ENCODE results near the gene CTNNBL1.

The CTNNBL1 gene

DNA sequence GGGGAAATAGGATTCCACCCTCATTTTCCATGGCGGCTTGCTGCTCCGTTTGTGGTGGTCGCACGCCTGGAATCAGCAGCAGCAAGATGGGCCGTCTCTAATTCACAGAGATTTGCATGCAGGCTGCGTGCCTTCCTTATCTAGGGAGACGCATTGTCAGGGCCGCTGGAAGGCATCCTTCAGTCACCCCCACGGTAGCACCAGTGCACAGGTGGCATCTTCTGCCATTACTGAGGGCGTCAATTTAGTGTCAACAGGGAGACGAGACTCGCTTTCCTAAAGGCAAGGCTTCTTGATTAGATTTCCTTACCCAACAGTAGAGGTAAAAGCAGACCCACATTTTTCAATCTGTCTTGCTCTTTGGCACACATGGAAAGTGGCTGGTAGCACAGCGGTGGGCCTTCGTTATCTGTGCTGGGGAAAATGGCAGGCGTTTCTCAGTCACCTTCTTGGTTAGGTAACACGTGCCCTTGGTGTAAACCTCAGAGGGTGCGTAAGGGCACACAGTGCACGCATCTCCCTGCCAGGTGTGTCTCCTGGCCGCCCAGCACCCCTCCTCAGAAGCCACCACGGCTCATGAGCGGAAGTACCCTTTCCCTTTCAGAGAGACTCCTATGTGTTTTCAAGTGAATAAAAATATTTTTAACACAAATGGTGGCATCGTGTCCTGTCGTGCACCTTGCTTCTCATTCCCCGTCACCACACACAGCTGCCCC, 181.8 kb downstream of the CTNNBL1 start:
- DNase-seq (ENCODE audit: low read depth, low spot score) = no peak
- Histone ChIP-seq H3K9ac (ENCODE audit: insufficient read length, low read depth) (no peak overlapping the region), H3K4me1 (ENCODE audit: insufficient read depth, insufficient read length) (peaks cover 6% of the 10 kb centered on the region), H3K9me3 (ENCODE audit: insufficient read depth, low read length) (no peaks in the 10 kb centered on the region), H3K4me3 (ENCODE audit: insufficient read length, low read depth) (no peak overlapping the region), H3K27me3 (ENCODE audit: insufficient read depth, insufficient read length) (no peaks in the 10 kb centered on the region), H3K36me3 (ENCODE audit: insufficient read depth, insufficient read length, low read length) (peaks cover 34% of the 10 kb centered on the region)
- TF ChIP-seq YY1 (IDR thresholded peaks at IDR 0.05; ENCODE audit: insufficient read depth, insufficient read length) = no peak
- no peak for TF ChIP-seq ZNF274 (IDR thresholded peaks at IDR 0.05; ENCODE audit: low read depth, low read length)

DNA sequence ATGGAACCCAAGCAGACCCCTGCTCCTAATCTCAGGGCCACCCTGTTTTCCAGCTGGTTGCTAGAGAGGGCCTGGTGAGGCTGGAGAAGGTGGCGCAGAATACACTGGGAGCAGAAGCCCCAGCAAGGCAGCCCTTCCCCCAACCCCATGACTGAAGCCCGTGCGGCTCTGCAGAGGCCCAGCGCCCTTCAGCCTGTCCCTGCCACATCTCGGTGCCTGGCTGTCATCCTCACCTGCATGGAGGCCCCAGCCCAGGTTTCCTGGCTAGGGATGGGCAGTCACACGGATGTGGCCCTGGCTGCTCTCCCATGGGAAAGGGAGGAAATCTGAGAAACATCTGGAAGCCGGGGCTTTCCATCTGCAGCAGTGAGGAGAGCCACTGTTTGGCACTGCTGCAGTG, 183.0 kb downstream of the CTNNBL1 start:
- TF ChIP-seq ZNF274 (IDR thresholded peaks at IDR 0.05; ENCODE audit: low read depth, low read length) (no peak), YY1 (IDR thresholded peaks at IDR 0.05; ENCODE audit: insufficient read depth, insufficient read length) (no peak), SUZ12 (IDR thresholded peaks at IDR 0.05; ENCODE audit: extremely low read depth, insufficient read depth, insufficient read length) (no peak)
- H3K9me3 ChIP-seq (ENCODE audit: insufficient read depth, low read length) = no peaks in the 10 kb centered on the region
- H3K4me1 ChIP-seq (ENCODE audit: insufficient read depth, insufficient read length) = peaks cover 6% of the 10 kb centered on the region
- H3K4me3 ChIP-seq (ENCODE audit: insufficient read length, low read depth) = no peak overlapping the region
- H3K9ac ChIP-seq (ENCODE audit: insufficient read length, low read depth) = no peak overlapping the region
- no peak for DNase-seq (ENCODE audit: low read depth, low spot score)
- H3K36me3 ChIP-seq (ENCODE audit: insufficient read depth, insufficient read length, low read length) = peaks cover 27% of the 10 kb centered on the region
- no peaks in the 10 kb centered on the region for H3K27me3 ChIP-seq (ENCODE audit: insufficient read depth, insufficient read length)

DNA sequence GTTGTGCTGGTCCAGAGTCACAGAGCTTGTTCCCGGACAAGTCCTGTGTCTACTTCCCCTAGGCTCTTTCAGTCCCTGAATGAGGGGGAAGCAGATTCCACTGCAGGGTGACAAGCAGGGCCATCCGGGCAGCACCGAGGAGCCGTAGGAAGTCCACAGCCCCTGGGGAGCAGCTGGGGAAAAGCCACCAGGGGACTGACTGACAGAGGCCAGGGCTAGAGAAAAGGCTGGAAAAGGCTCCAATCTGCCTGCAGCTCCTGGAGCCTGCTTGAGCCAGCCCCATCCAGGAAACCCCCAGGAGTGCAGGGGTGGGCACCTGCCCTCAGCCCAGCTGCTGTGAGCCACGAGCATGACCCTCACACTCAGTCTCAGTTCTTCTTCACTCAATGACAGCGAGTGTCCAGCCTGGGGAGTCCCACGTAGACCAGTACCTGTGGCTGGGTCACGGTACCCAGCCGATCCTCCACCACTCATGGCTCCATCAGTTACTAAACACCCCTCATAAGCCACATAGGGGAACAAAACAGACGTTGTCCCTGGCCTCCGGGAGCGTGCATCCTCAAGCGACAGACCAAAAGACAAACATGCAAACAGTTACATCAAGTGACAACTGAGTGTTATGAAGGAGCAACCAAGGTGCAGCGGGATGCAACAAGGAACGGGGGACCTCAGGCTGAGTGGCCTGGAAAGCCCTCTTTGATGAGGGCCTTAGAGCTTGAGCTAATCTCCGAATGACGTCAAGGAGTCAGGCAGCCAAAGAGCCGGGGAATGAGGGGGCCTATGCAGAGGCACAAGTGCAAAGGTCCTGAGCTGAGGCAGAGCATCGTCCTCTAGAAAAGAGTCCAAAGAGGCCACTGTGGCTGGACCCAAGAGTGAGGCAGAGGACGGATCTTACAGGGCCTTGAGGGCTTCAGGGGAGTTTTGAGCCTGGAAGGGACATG, 184.3 kb downstream of the CTNNBL1 start:
- Histone ChIP-seq H3K27me3 (ENCODE audit: insufficient read depth, insufficient read length) (no peaks in the 10 kb centered on the region), H3K4me3 (ENCODE audit: insufficient read length, low read depth) (no peak overlapping the region), H3K36me3 (ENCODE audit: insufficient read depth, insufficient read length, low read length) (peaks cover 18% of the 10 kb centered on the region), H3K9ac (ENCODE audit: insufficient read length, low read depth) (no peak overlapping the region), H3K4me1 (ENCODE audit: insufficient read depth, insufficient read length) (peaks cover 9% of the 10 kb centered on the region), H3K9me3 (ENCODE audit: insufficient read depth, low read length) (no peaks in the 10 kb centered on the region)
- DNase-seq (ENCODE audit: low read depth, low spot score) = no peak
- TF ChIP-seq SUZ12 (IDR thresholded peaks at IDR 0.05; ENCODE audit: extremely low read depth, insufficient read depth, insufficient read length) (no peak), YY1 (IDR thresholded peaks at IDR 0.05; ENCODE audit: insufficient read depth, insufficient read length) (no peak), ZNF274 (IDR thresholded peaks at IDR 0.05; ENCODE audit: low read depth, low read length) (no peak)

DNA sequence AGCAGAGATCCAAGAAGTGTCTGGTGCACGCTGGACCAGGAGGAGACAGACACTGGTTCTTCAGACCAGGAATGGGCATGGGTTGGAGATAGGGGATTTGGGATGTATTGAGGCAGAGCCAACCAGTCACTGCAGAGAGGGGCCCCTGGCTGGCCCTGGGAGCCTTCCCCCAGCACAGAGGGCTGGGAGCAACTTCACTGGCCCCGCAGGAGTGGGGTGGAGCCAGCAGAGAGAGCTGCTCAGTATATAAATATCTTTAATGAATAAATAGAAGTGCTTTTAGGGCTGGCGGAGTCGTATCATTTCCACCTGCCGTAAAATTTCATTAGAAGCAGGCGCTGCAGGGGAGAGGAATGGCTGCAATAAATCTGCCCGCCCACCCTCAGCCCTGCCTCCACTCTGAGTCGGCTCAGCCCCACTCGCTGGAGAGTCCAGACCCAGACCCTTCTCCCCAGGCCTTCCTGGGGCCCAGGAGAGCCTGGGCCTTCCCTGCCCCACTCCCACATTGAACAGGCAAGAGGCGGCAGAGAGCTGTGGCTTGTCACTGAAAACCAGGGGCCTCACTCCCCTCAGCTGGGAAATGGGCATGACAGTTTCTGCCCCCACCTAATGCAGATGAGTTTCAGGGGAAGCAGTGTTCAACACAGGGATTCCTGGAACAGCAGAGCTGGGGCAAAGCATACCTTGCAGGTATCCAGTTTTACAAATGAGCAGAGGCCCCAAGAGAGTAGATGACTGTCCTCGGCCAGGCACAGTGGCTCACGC, 185.2 kb downstream of the CTNNBL1 start:
- no peaks in the 10 kb centered on the region for H3K9me3 ChIP-seq (ENCODE audit: insufficient read depth, low read length)
- peaks cover 9% of the 10 kb centered on the region for H3K4me1 ChIP-seq (ENCODE audit: insufficient read depth, insufficient read length)
- TF ChIP-seq YY1 (IDR thresholded peaks at IDR 0.05; ENCODE audit: insufficient read depth, insufficient read length) = no peak
- TF ChIP-seq ZNF274 (IDR thresholded peaks at IDR 0.05; ENCODE audit: low read depth, low read length) = no peak
- no peak for TF ChIP-seq SUZ12 (IDR thresholded peaks at IDR 0.05; ENCODE audit: extremely low read depth, insufficient read depth, insufficient read length)
- H3K4me3 ChIP-seq (ENCODE audit: insufficient read length, low read depth) = no peak overlapping the region
- DNase-seq (ENCODE audit: low read depth, low spot score) = no peak
- H3K27me3 ChIP-seq (ENCODE audit: insufficient read depth, insufficient read length) = no peaks in the 10 kb centered on the region
- H3K9ac ChIP-seq (ENCODE audit: insufficient read length, low read depth) = no peak overlapping the region
- peaks cover 11% of the 10 kb centered on the region for H3K36me3 ChIP-seq (ENCODE audit: insufficient read depth, insufficient read length, low read length)

DNA sequence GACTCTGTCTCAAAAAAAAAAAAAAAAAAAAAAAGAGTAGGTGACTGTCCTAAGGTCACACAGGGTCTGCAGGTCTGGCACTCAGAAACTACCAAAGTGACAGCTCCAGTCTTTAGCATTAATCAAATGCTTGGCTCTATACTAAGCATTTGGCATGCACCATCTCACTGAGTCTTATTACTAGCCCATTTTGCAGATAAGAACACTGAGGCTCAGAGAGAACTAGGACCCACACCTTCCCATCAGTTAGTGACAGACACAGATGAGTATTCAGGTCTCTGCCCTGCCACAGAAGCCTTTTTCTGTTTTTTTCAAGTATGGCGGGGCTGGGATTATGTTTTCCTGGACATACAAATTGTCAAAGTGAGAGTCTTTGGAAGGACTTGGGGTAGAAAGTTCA, 186.0 kb downstream of the CTNNBL1 start:
- Histone ChIP-seq H3K4me1 (ENCODE audit: insufficient read depth, insufficient read length) (peaks cover 9% of the 10 kb centered on the region), H3K9ac (ENCODE audit: insufficient read length, low read depth) (no peak overlapping the region), H3K9me3 (ENCODE audit: insufficient read depth, low read length) (no peaks in the 10 kb centered on the region), H3K36me3 (ENCODE audit: insufficient read depth, insufficient read length, low read length) (peaks cover 4% of the 10 kb centered on the region), H3K4me3 (ENCODE audit: insufficient read length, low read depth) (no peak overlapping the region), H3K27me3 (ENCODE audit: insufficient read depth, insufficient read length) (no peaks in the 10 kb centered on the region)
- TF ChIP-seq SUZ12 (IDR thresholded peaks at IDR 0.05; ENCODE audit: extremely low read depth, insufficient read depth, insufficient read length) (no peak), YY1 (IDR thresholded peaks at IDR 0.05; ENCODE audit: insufficient read depth, insufficient read length) (no peak), ZNF274 (IDR thresholded peaks at IDR 0.05; ENCODE audit: low read depth, low read length) (no peak)
- no peak for DNase-seq (ENCODE audit: low read depth, low spot score)

DNA sequence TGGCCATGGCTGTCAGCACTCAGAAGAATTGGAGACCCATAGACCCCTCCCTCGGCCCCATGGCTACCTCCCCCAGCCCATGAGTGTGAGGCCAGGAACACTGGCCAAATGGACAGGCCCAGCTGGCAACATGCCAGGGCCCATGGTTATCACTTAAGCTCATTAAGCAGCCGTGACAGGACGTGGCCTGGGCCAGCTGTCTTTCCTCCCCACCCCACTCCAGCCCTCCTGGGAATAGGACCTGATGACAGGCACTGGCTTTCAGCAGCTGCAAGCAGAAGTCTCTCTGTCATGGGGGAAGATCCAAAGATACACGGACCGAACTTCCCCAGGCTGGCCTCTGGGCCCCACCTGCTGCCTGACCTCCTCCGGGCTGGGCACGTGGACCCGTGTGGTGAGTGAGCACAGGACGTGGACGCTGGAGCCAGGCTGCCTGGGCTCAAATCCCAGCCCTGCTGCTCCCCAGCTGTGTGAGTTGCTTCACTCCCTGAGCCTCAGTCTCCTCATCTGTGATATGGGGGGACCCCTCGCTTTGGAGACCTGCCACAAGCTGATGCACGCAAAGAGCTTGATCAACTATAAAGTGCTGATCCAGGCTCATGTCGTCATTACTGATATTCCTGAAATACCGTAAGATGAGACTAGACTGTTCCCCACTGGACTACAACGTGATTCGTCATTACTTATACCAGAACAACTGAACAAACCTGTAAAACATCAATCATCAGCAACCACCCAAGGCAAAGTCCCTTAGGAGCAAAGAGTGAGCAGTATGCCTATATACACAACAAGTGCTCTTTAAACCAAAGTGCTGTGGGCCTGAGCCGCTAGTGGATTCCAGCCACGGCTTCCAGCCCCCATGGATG, 187.1 kb downstream of the CTNNBL1 start:
- H3K9ac ChIP-seq (ENCODE audit: insufficient read length, low read depth) = no peak overlapping the region
- H3K36me3 ChIP-seq (ENCODE audit: insufficient read depth, insufficient read length, low read length) = no peaks in the 10 kb centered on the region
- DNase-seq (ENCODE audit: low read depth, low spot score) = no peak
- no peaks in the 10 kb centered on the region for H3K9me3 ChIP-seq (ENCODE audit: insufficient read depth, low read length)
- no peaks in the 10 kb centered on the region for H3K27me3 ChIP-seq (ENCODE audit: insufficient read depth, insufficient read length)
- TF ChIP-seq ZNF274 (IDR thresholded peaks at IDR 0.05; ENCODE audit: low read depth, low read length) (no peak), YY1 (IDR thresholded peaks at IDR 0.05; ENCODE audit: insufficient read depth, insufficient read length) (no peak), SUZ12 (IDR thresholded peaks at IDR 0.05; ENCODE audit: extremely low read depth, insufficient read depth, insufficient read length) (no peak)
- peaks cover 9% of the 10 kb centered on the region for H3K4me1 ChIP-seq (ENCODE audit: insufficient read depth, insufficient read length)
- no peak overlapping the region for H3K4me3 ChIP-seq (ENCODE audit: insufficient read length, low read depth)

All from NT2/D1 (cell line).